GM19035 (cell line): ENCODE data around the gene TUBD1.
A peak's percentile ranks its signal among the peaks of the same experiment; 100 is the strongest.
"Not testable (repeated sequence)": the region's sequence is repeated elsewhere in the genome, so short reads cannot be mapped to it uniquely, and the experiment has no call there.

Experiments
- ATAC-seq: cut with Tn5 transposase; IDR thresholded peaks from one replicate; pipeline ENCODE4 v1.9.1; 2021; ENCODE audit not compliant: unreplicated experiment

TUBD1 gene

DNA sequence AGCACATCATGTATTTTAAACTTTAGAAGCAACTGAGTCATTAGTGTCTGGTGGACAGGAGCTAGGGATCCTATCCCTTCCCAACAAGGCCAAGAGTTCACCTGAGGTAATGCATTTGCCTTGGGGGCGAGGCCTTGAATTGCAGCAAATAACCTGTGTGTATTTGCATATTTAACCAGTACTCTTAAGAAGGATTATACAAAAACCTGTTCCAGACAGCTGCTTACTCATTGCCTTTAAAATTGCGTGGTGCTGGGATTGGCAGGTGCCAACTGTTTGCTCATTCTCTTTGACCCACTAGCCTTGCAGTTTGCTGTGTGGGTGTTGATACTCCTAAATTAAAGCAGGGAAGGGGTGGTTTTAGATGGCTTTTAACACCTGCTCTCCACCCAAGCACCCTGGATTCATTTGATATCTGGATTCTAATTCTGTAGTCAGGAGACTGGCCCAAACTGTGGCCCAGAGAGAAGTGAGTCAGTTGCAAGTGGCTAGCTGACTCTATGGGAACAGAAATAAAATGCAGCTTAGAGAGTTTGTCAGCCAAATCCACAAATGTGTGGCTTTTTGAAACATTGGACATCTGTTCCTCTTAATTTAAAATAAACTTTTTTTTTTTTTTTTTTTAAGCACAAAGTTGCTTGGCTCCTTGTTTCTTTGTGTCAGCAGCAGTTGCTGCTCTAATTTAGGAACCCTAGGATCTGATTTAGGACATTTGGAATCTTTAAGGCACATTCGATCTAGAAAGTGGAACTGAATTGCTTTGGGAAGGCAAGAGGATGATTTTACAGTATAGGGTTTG is 46.9 kb downstream of the TUBD1 start:
- no peak for ATAC-seq

DNA sequence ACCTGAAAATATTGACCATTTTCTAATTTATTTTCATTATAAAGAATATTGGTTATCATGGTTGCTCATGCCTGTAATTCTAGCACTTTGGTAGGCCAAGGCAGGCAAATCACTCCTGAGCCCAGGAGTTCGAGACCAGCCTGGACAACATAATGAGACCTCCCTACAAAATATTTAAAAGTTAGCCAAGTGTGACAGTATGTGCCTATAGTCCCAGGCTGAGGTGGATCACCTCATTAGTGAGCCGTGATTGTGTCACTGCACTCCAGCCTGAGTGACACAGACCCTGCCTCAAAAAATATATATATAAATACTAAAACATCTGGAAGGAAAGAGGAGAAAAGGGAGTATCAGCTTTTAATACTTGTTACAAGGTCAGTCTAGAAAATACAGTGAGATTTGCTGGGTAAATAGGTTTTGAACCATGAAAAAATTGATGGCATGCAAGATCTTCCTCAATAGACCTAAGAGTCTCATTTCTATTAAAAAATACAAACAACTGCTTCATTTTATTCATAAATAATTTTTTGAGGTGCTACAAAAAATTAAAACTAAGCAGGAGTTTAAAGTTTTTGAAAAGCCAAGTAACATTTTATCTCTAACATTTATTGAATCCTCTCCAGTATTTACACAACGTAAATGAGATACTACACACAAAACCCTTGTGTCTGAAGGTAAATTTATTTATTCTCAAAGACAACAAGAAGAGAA is 47.7 kb downstream of the TUBD1 start:
- ATAC-seq, result no peak

DNA sequence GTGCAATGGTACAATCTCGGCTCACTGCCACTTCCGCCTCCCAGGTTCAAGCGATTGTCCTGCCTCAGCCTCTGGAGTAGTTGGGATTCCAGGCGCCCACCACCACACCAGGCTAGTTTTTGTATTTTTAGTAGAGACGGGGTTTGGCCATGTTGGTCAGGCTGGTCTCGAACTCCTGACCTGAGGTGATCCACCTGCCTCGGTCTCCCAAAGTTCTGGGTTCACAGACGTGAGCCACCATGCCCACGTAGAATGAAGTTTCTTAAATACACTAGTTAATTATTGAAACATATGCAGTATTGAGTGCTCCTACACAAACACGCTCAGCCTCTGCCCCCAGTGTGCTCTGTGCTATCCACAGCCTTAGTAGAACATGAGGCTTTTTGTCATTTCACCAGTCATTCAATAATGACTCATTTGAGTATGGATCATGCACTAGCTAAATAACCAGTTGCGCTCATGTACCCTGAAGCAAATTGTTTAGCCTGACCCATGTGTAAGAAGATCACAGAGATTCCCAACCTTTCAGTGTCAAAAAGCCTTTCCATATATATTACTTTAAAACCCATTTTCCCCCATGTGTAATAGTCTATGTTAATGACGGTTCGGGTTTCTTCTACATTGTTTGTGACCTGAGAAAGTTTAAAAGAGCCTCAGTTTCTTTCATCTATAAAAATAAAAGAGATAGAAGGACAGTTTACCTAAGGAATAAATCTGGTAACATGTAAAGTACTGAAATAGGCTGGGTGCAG is 49.7 kb downstream of the TUBD1 start:
- ATAC-seq, result peak; percentile 33

DNA sequence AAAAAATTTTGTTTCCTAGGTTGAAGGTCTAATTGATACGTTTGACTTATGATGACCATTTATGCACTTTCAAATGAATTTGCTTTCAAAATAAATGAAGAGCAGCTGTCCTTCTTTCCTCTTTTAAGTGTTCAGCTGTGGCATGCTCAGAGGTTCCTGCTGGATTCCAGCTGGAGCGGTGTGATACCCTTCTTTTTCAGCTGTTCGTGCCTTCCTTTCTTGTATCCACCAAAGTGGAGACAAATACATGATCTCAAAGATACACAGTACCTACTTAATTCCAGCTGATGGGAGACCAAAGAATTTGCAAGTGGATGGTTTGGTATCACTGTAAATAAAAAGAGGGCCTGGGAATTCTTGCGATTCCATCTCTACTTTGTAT is 50.9 kb downstream of the TUBD1 start:
- not testable (repeated sequence) for ATAC-seq

DNA sequence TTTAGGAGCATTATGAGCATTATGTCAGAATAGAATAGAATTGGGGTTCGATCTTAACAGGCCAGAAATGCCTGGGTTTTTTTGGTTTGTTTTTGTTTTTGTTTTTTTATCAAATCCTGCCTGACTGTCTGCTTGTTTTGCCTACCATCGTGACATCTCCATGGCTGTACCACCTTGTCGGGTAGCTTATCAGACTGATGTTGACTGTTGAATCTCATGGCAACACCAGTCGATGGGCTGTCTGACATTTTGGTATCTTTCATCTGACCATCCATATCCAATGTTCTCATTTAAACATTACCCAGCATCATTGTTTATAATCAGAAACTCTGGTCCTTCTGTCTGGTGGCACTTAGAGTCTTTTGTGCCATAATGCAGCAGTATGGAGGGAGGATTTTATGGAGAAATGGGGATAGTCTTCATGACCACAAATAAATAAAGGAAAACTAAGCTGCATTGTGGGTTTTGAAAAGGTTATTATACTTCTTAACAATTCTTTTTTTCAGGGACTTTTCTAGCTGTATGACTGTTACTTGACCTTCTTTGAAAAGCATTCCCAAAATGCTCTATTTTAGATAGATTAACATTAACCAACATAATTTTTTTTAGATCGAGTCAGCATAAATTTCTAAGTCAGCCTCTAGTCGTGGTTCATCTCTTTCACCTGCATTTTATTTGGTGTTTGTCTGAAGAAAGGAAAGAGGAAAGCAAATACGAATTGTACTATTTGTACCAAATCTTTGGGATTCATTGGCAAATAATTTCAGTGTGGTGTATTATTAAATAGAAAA is 51.5 kb downstream of the TUBD1 start:
- not testable (repeated sequence) for ATAC-seq

DNA sequence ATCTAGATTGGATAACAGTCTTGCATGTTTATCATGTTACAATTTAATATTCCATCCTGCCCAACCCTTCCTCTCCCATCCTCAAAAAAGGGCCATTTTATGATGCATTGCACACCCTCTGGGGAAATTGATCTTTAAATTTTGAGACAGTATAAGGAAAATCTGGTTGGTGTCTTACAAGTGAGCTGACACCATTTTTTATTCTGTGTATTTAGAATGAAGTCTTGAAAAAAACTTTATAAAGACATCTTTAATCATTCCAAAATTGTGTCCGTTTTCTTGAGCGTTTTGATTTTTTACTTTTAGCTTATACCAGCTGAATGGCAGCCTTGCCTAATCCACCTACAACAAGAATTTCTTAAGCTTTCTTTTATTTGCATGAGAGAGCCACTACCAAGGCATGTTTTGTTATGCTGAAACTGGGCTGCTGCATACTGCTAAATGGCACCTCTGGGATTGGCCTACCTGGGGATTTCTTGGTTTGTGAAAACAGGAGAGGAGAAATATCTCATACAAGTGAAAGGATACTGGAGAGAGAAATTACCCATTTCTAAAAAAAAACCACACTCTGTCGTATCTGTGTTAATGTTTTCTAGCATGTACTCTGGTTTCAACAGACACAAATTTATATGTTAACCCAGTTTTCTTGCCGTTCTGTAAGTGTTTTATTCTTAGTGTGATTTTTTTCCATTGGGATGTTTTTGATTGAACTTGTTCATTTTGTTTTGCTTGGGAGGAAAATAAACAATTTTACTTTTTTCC is 52.2 kb downstream of the TUBD1 start:
- ATAC-seq, result no peak

DNA sequence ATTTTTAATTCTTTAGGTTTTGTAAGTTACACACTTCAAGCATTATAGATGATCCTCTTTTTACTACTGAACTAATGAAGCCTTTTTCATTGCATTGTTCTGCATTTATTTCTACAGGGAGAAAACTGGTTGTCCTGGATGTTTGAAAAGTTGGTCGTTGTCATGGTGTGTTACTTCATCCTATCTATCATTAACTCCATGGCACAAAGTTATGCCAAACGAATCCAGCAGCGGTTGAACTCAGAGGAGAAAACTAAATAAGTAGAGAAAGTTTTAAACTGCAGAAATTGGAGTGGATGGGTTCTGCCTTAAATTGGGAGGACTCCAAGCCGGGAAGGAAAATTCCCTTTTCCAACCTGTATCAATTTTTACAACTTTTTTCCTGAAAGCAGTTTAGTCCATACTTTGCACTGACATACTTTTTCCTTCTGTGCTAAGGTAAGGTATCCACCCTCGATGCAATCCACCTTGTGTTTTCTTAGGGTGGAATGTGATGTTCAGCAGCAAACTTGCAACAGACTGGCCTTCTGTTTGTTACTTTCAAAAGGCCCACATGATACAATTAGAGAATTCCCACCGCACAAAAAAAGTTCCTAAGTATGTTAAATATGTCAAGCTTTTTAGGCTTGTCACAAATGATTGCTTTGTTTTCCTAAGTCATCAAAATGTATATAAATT is 53.0 kb downstream of the TUBD1 start:
- ATAC-seq, result no peak

DNA sequence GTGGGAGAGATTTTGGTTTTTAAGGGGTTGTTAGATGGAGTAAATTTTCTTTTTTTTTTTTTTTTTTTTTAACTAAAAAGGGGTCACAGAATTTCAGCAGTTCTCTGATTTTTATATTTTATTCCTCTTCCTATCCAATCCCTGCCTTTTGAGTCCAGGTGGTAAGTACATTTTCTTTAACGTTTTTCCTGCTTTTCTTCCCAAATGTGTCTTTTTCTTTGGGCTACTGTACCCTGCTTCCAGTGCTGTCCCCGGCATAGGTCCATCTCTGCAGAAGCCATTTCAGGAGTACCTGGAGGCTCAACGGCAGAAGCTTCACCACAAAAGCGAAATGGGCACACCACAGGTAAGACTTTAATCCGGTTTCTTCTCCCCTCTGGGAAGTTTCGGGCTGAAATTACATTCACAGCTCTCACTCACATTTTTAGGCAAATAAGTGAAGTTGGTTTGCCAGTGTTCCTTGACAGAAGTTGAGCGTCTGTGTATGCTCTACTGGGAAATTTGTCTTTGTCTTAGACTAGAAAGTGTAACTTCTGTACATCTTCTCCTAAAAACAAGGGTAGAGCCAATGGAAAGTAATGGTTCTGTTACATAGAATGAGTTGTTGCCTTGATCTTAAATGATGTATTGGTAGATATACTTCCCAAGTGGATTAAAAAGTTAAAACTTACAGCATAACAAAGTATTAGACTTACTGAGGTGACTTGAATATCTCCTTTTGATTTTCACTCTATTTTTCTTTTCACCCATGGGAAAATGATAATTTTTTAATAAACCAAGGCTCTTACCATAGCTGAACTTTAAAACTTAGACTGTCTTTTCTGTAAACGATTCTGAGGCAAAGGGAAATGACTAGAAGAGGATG is 54.5 kb downstream of the TUBD1 start:
- ATAC-seq, result no peak

DNA sequence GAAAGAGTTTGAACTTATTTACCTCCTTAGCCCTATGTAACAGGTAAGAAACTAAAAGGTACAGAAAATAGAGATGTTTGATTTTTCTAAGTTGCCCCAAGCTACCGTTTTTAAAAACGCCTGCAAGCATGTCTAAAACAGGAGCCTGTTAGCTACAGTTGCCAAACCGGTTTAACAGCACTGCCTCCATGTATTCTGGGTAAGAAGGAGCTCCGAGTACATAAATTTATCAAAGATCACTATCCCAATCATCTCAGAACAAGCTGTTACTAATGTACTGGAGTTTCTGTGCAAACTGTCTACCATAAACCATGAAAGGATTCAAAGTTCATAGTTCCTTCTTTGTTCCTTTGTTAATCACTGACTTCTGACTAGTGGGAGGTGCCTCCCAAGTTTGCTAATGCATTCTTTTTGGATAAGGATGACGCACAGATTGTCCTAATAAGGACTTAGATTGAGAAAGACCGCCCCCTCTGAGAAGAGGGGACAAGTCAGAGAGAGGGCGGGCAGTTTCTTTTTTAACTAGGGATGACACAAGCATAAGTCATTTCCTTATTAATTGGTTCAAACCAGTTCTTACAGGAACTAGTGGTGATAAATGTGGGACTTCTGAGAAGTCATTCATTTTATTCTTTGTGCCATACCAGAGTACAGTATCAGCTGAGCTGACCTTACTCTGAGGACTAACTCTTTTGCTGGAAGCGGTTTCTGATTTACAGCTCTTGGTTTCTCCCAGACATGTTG is 55.3 kb downstream of the TUBD1 start:
- ATAC-seq, result peak; percentile 73

DNA sequence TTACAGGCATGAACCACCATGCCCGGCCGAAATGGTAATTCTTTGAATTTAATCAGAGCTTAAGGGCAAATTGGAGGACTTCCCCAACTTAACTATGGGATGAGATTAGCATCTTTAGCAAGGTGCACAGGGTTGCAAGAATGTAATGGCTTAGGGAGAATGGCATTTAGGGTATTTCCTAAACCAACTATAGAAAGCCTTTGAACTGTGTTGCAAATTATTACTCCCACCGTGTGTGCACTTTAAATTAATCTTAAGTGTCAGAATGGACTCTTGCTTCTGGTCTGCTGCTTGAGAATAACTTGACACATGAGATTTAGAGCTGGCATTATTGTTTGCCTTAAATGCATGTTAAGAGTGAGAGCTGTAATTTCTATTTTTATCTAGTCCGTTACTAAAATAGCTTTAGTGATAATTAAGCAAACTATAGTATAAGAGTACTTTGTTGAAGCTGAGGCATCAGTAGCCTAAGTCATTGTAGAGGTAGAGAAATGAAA is 59.8 kb downstream of the TUBD1 start:
- ATAC-seq, result no peak

DNA sequence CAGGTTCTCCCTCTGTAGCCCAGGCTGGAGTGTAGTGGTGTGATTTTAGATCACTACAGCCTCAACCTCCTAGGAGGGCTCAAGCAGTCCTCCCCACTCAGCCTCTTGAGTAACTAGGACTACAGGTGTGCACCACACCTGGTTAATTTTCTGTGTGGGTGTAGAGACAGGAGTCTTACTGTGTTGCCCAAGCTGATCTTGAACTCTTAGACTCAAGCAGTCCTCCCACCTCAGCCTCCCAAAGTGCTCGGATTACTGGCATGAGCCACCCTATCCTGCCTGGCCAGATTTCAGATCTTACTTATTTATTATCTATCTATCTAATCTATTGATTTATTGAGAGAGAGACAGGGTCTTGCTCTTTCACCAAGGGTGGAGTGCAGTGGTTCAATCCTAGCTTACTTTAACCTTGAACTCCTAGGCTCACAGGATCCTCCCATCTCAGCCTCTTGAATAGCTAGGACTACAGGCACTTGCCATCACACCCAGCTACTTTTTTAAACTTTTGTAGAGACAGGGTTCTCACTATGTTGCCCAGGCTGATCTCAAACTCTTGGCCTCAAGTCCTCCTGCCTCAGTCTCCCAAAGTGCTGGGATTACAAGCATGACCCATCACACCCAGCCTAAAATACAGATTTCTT is 61.8 kb downstream of the TUBD1 start:
- ATAC-seq, result no peak

DNA sequence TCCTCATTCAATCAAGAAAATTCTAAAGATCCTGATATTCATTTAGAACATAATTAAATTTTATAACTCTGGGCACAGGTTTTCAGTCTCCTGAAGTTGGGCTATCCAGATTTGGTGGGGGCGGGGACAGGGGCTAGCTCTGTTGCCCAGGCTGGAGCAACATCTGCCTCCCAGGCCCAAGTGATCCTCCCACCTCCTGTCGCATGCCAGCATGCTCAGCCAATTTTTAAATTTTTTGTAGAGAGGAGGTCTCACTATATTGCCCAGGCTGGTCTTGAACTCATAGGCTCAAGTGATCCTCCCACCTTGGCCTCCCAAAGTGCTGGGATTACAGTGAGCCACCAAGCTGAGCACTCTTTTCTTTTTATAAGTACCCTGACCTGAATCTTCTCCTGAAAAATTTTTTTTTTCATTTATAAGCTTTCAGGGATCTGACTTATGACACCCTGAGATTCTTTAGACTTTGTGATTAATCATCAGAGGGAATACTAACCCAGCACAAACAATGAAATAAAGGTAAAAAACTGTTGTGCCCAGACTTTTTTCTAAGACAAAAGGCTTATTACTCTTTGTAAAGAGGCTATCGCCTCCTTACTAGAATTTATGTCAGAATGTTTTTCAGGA is 62.6 kb downstream of the TUBD1 start:
- no peak for ATAC-seq

DNA sequence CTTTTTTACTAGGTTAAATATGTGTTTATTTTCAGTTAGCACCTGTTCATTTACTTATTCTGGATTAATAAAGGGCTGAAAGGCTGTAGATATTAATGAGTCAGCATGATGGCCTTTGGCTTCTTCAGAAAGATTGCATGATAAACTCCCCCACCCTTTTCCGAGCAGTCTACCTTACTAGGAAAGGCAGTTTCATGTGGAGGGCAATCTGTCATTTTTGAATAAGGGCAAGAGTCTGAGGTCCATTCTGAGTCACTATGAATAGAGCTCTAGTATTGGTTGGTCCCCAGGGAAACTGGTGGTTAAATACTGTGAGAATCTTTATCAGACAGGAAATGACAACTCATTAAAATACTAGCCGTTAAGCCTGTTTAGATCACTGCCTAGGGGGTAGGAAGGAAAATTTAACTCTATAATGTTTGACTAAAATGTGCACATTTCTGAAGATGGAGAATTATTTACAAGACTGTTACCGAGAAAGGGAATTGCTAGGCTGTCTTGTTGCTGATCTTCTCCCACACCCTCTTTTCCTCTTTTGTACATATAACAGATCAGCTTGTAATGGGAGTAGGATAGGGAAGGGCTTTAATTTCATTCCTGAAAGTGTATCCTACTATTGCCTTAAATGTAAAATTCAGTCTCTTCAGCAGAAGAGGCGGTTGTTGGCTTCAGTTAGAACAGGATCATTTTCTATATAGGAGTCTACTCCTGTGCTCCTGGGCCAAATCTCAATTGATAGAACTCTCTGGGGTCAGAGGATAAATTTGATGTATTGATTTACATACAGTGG is 63.3 kb downstream of the TUBD1 start:
- peak; percentile 79 for ATAC-seq

DNA sequence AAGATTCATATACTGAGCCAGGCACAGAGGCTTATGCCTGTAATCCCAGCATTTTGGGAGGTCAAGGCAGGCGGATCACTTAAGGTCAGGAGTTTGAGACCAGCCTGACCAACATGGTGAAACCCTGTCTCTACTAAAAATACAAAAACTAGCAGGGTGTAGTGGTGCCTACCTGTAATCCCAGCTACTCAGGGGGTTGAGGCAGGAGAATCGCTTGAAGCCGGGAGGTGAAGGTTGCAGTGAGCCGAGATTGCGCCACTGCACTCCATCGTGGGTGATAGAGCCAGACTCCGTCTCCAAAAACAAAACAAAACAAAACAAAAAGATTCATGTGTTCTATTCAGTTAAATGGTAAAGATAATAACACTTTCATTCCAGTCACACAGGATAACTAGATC is 63.9 kb downstream of the TUBD1 start:
- ATAC-seq, result not testable (repeated sequence)

DNA sequence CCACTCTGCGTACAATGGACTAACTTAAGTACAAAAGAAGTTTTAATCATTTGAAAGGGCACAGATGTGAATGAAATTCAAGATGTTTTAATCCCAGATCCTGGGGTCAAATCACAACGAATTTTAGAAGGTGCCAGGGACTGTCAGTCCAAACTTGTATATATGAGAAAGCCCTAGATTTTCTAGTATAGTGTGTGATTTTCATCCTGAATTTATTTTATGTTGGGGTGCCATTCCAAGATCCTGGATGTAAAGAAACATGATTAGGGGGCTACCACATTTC is 64.3 kb downstream of the TUBD1 start:
- no peak for ATAC-seq

DNA sequence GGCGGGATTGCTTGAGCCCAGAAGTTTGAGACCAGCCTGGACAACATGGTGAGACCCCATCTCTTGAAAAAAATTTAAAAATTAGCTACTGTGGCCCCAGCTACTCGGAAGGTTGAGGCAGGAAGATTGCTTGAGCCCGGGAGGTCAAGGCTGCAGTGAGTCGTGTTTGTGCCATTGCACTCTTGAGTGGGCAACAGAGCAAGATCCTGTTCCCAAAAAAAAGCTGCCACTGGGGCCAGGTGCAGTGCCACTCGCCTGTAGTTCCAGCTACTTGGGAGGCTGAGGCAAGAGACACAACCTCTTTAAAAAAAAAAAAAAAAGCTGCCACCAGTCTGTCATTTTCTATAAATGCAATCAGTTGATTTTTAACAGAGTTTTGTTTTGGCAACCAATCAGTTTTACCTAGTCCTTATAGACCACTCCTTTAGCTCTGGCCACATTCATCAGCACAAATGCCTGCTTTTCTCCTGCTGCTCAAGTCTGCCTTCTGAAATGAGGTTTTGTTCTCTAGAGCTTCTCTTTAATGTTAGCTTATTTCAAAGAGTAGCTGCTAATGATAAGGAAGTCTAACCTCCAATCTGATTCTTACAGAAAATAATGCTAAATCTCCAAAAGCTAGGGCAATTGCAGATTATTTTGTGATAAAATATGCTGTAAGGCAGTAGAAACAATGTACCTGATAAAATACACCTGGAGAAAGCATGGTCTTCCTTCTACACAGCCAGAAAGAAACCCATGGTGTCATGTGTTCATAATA is 64.8 kb downstream of the TUBD1 start:
- no peak for ATAC-seq
